ENCODE data around the gene NPM3.

NPM3 gene

DNA sequence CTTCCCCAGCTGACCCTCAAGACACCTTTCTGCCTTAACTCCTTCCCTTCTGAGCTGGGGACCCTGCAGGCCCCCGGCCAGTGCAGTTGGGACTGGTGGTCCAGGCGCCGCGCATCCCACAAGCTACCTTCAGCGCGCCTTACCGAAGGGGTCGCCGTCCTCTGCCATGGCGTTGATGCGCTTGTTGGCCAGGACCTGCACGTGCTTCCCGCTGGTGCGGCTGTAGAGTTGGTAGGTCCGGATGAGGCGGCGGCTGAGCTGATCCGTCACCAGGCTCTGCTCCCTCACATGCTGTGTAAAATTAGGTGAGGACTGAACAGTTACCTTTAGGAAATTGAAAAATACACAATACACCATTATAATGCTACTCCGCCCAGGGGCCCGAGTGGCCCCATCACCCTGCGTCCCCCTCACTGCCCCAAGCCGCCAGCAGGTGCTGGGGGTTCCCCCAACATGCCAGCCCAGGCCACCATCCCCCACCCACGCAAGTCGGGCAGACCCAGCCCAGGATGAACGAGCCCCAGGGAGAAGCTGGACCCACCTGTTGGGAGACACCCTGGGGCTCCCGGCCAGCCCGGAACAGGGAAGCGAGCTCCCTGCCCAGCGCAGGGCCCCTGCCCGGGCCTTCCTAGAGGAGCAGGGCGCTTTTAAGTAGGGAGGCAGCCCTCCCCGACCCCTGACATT lies 8.5 kb downstream of the NPM3 start:
- no peak for DNase-seq (ENCODE audit: low spot score)

DNA sequence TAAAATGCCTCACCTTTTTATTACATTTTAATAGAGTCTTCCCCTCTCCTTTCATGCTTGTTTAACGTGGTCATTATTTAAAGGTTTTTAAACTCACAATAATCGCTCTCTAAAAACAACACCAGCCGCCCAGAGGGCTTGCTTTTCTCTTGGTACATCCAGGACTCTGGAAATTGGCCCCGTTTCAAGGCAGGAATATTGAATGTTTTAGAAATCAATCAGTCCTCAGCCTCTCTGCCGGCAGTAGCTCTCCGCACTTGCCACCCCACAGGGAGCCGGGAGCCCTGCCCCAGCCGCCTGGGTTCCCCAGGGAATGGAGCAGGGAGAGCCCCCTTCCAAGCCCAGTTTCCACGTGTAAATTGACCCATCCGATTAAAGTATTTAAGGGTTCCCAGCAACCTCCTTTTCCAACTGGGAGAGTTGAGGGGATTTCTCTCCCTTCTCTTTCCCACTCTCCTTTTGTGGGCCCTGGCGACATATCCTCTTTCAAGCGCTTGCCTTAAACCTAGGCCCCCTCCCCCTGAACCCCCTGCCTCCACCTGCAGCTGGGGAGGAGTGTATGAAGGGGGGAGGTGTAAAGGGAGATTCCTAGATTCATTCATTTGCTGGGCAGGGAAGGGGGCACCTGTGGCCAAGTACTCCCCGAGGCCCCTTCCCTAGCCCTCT lies 9.2 kb downstream of the NPM3 start:
- no peak for DNase-seq (ENCODE audit: low spot score)

DNA sequence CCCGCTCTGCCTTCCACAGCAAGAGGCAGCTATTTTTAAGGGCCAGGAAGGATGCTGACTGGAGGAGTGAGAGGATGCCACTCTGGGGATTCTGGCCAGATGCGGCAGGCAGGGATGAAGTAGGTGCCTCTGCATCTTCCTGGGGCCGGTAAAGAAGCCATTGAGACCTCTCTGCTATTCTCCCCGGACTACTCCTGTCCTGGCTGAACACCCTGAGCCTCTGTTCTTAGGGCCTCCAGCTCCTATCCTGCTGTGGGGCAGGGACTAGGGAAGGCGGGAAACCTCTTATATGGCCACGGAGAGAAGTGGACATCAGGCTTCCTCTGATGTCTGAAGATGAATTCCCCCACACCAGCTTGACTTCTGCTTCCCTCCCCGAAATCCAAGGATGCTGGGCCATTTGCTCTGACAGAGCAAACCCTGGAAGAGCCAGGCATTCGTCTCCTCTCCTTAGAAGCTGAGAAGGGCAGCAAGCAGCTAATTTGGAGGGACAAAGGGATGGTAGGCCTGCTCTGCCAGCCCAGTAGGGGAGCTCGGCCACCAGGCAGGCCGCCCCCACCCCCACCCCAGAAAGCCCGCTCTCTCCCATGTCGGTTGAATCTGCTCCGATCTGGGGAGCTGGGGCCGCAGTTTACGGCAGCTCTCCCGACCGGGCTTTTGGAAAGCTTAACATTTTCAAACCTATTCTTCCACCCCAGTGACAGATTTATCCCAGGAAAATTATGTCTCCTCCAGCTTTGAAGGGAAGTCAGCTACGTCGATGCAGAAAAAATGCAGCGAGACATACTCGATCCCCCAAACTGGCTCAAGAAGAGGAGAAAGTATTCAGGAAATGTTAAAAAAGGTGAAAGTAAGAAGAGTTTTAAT lies 10.1 kb downstream of the NPM3 start:
- no peak for DNase-seq (ENCODE audit: low spot score)

GRCh38 chr10:101772017-101772894 lies 11.0 kb downstream of the NPM3 start:
- no peak for DNase-seq (ENCODE audit: low spot score)

GRCh38 chr10:101771380-101771779 lies 11.9 kb downstream of the NPM3 start:
- no peak for DNase-seq (ENCODE audit: low spot score)

- DNase-seq (ENCODE audit: low spot score): no peak
Observed at GRCh38 chr10:101770331-101771215, 12.7 kb downstream of the NPM3 start.

DNA sequence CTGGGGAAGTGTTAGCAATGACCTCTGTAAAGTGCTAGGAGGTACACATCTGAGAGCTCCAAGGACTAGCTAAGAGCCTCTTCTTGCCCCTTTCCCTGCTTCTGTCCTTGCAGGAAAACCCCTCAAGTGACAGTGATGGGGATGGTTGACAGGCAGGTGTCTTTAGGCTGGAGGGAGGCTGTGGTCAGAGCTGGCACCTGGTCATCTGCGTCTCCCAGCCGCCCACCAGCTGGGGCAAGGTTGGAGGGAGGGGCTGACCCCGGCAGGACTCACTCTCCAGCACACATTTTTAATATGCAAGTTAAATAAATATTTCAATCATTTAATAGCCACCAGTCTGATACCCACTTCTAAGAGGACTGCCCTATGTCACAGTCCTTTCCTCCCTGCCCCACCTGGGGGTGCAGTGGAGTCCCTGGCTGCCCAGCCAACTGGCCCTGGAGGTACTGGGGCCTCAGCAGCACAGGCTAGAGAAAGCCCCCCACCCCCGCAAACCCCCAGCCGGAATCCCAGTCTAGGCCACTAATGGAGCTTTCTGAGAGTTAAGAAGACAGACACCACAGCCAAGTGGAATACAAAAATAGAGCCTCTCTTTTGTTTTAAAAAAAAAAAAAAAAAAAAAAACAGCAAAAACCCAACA lies 13.6 kb downstream of the NPM3 start:
- DNase-seq (ENCODE audit: low spot score): no peak

GRCh38 chr10:101768791-101769170 lies 14.5 kb downstream of the NPM3 start:
- DNase-seq (ENCODE audit: low spot score): no peak

GRCh38 chr10:101767966-101768790 lies 15.1 kb downstream of the NPM3 start:
- DNase-seq (ENCODE audit: low spot score): no peak

DNA sequence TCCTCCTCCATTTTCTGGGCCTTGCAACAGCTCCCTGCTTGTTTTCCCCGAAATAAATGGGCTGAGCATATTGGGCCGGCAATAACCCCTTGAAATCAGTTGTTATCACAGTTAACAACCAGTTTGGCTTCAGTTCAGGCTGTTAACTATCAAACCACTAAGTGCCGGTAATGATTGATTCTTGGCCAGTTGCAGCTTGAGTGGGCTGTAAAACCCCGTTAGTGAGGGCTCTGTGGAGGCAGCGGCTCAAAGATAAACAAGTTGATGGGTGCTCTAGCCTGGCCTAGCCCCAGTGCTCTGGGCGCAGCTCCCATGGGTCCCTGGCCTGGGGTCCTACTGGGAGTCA lies 15.7 kb downstream of the NPM3 start:
- DNase-seq (ENCODE audit: low spot score): no peak

DNA sequence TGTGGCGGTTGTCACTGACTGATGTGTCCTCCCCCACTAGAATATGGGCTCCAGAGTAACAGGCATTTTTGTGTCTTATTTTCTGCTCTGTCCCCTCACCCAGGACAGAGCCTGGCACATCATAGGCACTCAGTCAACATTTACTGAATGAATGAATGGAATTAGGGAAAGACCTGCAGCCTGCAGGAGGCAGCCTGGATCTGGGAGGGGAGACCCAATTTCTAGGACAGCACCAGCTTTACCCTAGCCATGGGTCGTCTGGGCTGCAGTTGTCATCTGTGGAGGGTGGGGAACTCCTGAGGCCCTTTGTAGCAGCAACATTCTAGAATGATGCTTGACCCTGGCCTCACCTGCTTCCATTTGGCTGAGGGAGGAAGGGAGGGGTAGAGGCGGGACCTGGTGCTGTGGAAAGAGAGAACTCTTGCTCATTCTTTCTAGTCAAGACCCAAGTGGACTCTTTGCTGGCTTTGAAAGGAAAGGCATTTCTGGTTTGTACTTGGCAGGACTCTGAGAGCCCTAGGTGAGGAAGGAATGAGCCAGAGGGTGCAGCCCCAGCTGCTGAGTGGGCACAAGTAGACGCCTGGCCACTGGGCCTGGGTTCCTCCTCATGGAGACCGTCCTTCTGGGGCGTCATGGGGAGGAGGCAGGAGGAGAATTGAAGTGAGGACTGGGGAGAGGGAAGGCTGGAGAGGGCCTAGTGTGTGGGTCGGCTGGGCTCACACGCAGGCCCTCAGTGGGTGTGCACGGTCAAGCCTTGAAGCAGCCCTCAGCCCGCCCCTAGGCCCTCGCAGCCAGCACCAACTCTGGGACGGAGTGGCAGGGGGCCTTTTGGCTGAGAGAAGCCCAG lies 16.3 kb downstream of the NPM3 start:
- no peak for DNase-seq (ENCODE audit: low spot score)

- DNase-seq (ENCODE audit: low spot score): no peak
Observed at GRCh38 chr10:101766306-101766705, 16.9 kb downstream of the NPM3 start.

DNA sequence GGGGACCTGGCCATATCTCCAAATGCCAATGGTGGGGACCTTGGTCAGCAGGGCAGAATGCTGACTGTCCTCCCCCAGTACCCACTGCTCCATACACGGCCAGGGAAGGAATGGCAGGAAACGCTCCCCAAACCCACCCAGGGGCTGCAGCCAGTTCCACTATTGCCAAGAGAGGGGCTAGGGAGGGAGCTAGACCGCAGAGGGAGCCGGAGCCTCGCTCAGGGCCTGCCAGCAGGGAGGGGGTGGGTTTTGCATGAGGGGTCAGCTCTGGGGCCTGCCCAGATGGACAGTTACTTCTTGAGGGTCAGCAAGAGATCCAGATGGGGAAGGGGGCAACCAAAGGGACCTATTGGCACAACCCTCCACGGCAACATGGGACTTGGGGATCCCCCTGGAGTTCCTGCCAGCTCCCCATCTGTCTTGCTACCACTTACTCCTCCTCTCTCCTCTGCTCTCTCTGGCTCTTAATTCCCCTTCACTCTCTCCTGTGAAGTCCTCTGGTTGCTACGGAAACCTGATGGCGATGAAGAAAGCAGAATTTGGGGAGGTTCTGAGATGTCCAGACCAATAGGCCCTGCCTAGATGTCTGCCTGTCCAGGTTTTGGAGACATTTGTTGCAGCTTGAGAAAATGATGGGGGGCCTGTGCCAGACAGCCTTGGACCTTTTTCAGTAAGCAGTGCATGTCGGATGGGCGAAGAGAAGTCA lies 20.0 kb downstream of the NPM3 start:
- DNase-seq (ENCODE audit: low spot score): no peak

DNA sequence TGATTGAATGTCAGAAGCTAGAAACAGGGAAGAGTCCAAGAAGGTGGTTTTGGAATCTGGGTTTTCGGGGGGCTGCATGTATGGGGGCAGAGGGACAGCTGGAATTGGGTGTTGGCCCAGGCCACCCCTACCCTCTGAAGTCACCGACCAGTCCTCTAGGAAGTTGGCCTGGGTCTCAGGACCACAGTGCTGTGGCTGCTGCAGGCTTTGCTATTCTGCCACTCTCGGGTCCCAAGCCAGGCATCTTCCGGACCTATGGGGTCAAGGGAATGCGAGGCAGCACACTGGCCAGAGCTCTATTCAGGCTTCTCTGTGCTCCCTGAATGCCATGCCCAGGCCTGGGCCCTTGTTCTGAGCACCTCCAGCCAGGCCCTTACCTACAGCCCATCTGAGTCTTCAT lies 20.5 kb downstream of the NPM3 start:
- no peak for DNase-seq (ENCODE audit: low spot score)

GRCh38 chr10:101761226-101761625 lies 22.0 kb downstream of the NPM3 start:
- DNase-seq (ENCODE audit: low spot score): no peak

GRCh38 chr10:101760510-101760909 lies 22.7 kb downstream of the NPM3 start:
- no peak for DNase-seq (ENCODE audit: low spot score)

DNA sequence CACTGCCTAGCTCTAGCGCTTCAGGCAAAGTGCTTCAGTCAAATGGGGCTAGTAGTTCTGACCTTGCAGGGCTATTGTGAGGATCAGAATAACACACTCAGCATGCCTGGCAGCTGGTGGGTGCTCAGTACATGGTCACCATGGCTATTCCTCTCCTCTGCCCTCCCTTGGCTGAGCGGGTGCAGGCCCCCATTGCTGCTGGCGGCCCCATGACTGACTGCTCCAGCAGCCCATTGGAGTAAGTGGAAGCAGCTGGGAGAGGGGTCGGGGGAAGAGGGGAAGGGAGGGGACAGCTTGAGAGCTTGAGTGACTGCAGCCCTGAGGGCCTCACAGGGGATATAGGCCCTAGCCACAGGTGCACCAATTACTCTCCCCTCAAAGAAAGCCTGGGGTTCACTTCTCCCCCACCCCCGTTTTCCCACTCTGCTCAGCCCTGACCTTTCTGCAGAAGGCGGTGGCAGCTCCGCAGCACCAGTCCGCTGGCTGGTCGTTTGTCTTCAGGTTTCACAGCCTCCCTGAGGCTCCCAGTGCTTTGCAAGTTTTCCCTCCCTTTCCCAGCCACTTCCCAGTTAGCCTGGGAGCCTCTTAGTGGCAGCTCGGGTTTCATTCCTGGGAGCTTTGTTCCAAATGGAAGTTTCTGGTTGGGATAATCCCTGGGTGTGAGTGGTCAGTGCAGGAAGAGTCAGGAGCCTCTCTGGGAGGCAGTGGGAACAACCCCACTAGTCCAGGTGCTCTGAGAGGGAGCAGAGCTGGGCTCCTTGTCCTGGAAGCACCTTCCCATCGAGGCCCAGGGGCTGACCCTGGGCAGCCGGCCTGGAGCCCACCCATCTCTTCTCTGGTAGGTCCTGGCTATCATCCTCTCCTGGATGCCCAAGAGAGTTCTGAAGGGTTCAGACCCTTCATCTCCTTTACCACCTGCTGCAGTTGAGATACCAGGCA lies 23.7 kb downstream of the NPM3 start:
- DNase-seq (ENCODE audit: low spot score): no peak
